Endothelial cell of hepatic sinusoid (primary cell): ENCODE data around the gene WASF2.

Experiments used
- in situ Hi-C: cut with HindIII; loops from 2 replicates; pipeline ENCODE4 v1.10.0; 2017; ENCODE audit warnings: low sequenced_read_pairs

WASF2 gene

GRCh38 chr1:27489973-27490741, at the start of gene WASF2:
TSS of gene WASF2 (minus strand) at chr1:27490167. CDS start at chr1:27428890, 61,277 bp downstream.
- in situ Hi-C loops: loop anchor here (10.0 kb wide), 1 partner anchor 45 kb away; no protein-coding TSS in a partner anchor

- in situ Hi-C loops: loop anchor here (10.0 kb wide), 1 partner anchor 54 kb away; no protein-coding TSS in a partner anchor
Observed at GRCh38 chr1:27538793-27539192, 48.8 kb upstream of the WASF2 start.

- in situ Hi-C loops: loop anchor here (10.0 kb wide), 1 partner anchor 53 kb away; no protein-coding TSS in a partner anchor
Observed at GRCh38 chr1:27538305-27538676, 48.3 kb upstream of the WASF2 start.

- in situ Hi-C loops: loop anchor here (10.0 kb wide), 1 partner anchor 52 kb away; no protein-coding TSS in a partner anchor
Observed at GRCh38 chr1:27536767-27537166, 46.8 kb upstream of the WASF2 start.

- in situ Hi-C loops: loop anchor here (10.0 kb wide), 1 partner anchor 51 kb away; no protein-coding TSS in a partner anchor
Observed at GRCh38 chr1:27536010-27536757, 46.2 kb upstream of the WASF2 start.

GRCh38 chr1:27535386-27535785, 45.4 kb upstream of the WASF2 start:
- in situ Hi-C loops: loop anchor here (10.0 kb wide), 1 partner anchor 51 kb away; no protein-coding TSS in a partner anchor

GRCh38 chr1:27531959-27532685, 42.2 kb upstream of the WASF2 start:
- in situ Hi-C loops: loop anchor here (10.0 kb wide), 1 partner anchor 47 kb away; no protein-coding TSS in a partner anchor

- in situ Hi-C loops: loop anchor here (10.0 kb wide), 1 partner anchor 45 kb away; no protein-coding TSS in a partner anchor
Observed at GRCh38 chr1:27530192-27530591, 40.2 kb upstream of the WASF2 start.

- in situ Hi-C loops: loop anchor here (10.0 kb wide), 1 partner anchor 45 kb away; no protein-coding TSS in a partner anchor
Observed at GRCh38 chr1:27529704-27530018, 39.7 kb upstream of the WASF2 start.

- in situ Hi-C loops: no loop called here
Observed at GRCh38 chr1:27528818-27529703, 39.1 kb upstream of the WASF2 start.

GRCh38 chr1:27527890-27528817, 38.2 kb upstream of the WASF2 start:
- in situ Hi-C loops: no loop called here

- in situ Hi-C loops: no loop called here
Observed at GRCh38 chr1:27527223-27527889, 37.4 kb upstream of the WASF2 start.

GRCh38 chr1:27526569-27527222, 36.7 kb upstream of the WASF2 start:
- in situ Hi-C loops: no loop called here

GRCh38 chr1:27525296-27526272, 35.6 kb upstream of the WASF2 start:
- in situ Hi-C loops: no loop called here

GRCh38 chr1:27523337-27524020, 33.5 kb upstream of the WASF2 start:
- in situ Hi-C loops: no loop called here
